SIG-M5 (cell line): Measurements from ENCODE around the gene NAA60.
"Not testable (repeated sequence)": the region's sequence is repeated elsewhere in the genome, so short reads cannot be mapped to it uniquely, and the experiment has no call there.

Source experiments
- DNase-seq: peaks from one replicate; lab custom pipeline; 2025; lab: John Stamatoyannopoulos, UW

The NAA60 gene

DNA sequence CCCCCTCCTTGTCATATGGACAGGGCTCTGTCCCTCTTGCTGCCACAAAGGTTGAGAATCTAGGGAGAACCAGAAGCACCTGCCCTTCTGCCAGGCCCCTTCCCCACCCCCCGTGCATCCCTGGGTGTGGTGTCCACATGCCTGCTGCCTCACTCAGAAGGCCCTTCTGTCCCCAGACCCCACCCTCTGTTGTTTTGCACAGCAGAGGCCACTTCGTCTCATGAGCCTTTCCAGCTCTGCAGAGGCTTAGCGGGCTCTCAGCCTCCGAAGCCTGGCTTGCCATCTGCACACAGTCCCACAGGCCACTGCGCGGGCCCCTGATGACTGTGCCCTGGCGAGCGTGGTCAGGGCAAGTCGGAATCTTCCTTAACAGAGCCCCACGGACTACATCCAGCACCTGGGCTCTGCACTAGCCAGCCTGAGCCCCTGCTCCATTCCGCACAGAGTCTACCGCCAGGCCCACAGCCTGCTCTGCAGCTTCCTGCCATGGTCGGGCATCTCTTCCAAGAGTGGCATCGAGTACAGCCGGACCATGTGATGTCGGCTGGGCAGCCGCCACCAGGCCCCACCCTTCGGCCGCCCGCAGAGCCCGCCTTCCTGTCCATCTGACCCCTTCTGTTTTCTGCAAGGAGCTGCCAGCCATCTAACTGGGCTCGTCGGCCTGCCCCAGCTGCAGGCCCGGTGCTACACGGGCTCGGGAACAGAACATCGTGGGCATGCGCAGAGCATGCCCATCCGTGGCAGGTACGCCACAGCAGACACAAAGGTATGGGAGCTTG is 41.0 kb downstream of the NAA60 start:
- no peak for DNase-seq

DNA sequence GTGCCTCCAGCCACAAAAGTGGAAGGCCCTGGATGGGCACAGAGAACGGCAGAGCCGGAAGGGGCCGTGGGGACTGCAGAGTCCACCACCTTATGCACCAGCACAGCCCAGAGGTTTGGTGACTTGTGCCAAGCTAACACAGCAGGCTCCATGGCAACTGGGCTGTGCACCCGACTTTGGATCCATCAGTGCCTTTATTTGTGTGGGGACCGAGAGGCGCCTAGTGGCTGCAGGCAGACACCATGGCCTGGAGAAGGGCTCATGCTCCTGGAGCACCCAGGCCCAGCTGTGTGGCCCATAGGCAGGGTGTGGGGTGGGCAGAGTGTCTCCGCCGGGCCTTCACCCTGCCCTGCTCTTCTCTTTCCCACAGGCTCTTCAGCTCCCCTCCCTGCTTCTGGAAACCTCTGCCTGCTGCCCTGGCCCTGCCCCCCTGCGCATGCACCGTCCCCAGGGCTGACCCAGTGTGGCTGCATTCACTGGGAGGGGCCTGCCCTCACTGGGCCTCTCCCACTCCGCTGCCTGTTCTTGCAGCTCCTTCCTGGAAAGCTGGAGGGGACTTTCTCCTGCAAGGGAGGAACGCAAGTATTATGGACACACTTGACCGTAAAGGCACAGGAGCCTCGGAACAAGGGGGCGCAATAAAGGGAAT is 41.7 kb downstream of the NAA60 start:
- DNase-seq = no peak

DNA sequence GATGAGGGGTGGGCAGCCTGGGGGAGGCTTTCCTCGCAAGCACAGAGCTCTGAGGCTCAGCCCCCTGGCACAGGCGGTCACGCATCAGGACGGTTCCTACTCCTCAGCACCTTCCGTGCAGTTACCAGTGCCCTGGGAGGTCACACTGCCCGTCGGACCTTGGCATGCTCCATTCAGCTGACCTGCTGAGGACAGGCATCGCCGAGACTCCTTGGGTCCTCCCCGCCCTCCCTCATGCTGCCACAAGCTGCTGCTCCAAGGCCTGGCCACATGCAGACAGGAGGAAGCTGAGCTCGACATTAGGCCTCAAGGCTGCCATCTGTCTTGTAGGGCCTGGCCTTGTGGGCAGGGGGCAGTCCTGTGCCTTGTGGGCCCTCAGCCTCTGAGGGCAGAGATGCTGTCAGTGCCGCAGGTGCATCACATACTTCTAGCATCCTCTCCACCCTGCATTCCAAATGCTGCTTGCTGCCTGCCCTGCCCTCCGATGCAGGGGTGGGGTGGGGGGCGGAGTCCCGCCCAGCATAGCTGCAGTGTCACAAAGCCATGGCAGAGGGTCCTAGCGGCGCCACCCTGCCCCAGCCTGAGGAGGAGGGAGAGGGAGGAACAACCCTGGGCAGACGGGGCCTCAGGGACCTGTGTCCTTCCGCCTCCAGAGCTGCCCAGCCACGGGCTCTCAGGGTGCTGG is 42.5 kb downstream of the NAA60 start:
- DNase-seq = no peak

DNA sequence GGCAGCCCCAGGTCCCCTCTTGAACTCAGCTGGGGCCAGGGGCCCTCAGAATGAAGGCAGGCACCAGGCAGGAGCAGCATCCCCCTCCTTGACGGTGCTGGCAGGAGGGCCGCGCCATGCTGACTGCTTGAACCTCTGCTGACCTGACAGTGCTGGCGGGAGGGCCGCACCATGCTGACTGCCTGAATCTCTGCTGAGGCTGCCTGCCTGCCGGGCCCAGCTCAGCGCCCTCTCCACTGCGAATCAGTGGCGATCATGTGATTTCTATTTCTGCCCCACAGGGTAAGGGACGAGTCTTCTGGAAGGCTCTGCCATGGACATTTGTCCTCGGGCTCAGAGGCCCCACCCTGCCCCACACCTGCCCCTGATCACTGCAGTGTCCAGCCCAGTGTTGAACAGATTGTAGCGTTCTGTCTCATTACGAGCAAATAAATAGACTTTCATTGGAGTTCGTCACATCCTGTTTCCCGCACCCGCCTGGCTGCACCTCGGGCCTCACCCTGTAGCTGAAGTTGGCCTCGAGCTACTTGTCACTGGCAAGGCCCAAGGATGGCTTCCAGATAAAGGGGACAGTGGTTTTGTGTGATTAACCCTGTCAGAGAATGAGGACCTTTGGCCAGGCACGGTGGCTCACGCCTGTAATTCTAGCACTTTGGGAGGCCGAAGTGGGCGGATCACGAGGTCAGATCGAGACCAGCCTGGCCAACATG is 43.2 kb downstream of the NAA60 start:
- DNase-seq = no peak

DNA sequence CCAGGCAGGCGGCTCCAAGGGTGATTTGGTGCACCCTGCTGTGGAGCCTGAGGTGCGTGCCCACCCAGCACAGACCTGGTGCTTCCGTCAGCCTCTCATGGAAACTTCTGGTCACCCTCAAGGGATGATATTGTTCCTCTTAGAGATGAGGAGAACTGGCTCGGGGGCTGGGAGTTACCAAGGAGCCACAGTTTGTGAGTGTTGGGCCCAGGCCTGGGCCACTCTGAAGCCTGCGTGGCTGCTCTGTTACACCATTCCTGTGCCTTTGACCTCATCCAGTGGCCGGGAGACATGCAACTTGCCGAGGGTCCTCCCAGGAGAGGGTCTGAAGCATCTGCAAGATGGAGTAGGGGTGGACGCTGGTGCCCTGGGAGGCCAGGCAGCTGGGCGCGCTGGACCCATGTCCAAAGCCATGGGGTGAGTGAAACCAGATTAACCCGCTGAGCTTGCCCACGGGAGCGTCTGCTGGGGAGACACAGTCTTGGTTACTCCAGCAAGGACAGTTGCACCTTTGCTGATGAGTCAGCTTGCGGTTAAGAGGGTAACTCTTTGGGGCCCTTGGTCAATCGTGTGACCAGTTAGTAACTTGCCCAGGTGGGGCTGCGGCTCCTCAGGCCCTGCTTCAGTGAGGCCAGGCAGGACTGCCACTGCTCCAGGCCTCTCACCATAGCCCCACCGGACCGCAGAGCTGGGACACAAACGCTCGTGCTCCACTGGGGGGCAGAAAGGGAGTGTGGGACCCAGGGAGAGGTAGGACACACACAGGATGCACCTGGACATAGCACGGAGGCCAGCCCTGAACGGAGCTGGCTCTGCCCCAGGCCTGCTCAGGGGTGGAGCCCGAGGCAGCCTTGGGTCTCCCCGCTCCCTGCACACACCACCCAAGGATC is 44.3 kb downstream of the NAA60 start:
- no peak for DNase-seq

DNA sequence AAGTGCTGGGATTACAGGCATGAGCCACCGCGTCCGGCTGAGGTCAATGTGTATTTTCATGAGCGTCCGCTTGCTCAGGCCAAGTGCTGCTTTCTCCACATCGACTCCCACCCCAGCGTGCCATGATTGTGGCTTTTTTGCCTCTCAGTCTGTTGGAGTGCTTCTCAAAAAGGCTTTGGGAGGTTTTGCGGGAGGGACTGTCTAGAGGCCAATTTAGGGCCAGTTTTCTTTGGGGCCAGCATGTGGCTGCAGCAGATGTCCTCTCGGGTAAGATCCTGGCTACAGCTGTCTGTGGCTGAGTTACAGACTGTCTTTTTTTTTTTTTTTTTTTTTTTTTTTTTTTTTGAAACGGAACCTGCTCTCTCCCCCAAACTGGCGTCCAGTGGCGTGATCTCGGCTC is 45.3 kb downstream of the NAA60 start:
- DNase-seq = no peak

DNA sequence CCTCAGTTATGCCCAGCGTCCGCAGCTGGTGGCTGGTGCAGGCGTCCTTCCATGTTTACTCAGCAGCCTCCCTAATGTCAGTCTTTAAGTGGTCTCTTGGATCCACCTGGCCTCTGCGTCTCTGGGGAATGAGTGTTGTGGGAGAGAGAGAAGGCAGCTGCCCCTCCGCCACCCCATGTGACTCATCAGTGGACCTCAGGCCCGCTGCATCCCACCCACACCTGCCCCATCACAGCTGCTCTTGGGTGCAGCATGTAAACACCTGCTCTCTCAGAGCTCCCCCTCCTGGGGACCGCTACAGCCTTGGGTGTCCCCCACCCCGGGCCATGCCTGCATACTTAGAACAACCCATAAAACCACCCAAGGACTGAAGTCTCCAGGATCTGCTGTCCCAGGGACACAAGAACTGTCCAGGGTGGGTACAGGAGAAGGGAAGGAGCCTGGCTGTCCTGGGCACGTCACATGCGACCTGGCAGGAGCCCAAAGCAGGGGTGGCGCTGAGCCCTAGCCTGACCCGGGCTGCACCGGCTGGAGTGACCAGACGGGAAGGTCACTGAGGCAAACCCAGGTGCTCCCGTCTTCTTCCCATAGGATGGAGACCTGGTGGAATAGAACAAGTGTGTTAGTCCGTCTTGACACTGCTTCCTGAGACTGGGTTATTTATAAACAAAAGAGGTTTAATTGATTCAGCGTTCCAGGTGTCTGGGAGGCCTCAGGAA is 47.6 kb downstream of the NAA60 start:
- DNase-seq = no peak

DNA sequence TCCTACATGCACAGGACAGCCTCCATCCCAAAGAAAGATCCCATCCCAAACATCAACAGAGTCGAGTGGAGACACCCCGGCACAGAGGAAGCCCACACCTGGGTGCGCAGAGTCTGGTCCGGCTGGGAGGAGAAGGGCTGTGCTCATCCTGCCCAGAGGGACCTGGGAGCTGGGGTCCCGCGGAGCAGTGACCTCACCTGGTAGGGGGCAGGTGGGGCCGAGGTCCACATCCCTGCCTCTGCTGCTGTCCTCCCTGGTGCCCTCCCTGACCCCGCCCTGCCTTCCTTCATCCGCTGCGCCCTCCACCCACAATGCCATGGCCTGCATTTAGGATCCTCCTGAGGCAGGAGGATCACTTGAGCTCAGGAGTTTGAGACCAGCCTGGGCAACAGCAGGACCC is 48.9 kb downstream of the NAA60 start:
- DNase-seq = no peak

DNA sequence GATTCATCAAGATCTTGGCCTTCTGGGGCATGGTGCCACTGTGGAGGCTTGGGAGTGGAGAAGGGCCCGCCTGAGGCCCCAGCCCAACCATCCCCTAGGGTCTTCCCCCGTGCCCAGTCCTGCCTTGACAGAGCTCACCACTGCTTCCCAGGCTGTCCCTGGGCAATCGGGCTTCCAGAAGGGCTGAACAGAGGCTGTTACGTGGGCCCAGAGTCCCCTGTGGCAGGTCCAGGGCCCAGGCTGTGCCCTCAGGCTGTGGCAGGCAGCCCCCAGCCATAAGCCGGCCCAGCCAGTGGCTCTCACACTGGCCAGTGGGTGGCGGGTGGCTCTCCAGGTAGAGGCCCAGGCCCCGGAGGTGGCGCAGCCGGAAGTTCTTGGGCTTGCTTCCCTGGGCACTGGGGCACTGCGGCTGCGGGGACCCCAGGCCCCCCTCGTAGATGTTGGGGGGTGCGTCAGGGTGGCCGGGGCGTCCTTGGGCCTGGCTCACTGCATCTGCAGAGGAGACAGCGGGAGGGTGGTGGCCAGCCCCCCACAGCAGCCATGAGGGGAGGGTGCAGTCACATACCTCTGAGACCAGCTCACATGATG is 51.0 kb downstream of the NAA60 start:
- DNase-seq = no peak

DNA sequence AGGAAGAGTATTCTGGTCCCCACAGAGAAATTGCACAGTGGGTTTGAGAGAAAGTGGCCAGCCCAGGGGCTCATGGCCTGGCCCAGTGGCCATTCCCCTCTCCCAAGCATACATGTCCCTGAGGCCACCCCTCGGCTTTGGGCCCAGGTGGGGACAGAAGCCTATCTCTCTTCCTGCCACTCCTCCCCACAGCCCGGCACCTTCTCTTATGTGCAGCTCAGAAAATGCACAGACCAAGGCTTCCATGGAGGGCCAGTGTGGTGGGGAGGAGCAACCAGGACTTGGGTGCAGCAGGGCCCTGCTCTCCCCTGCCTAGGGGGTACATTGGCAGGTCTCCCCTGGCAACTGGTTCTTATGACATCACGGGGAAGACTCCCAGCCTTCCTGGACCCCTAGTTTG is 51.7 kb downstream of the NAA60 start, which contains the start of gene C16orf90:
Gene C16orf90, minus strand, starts transcription at position 314 of the 400 bp plus-strand sequence. Its CDS starts 68 bp downstream, at position 246.
- no peak for DNase-seq

DNA sequence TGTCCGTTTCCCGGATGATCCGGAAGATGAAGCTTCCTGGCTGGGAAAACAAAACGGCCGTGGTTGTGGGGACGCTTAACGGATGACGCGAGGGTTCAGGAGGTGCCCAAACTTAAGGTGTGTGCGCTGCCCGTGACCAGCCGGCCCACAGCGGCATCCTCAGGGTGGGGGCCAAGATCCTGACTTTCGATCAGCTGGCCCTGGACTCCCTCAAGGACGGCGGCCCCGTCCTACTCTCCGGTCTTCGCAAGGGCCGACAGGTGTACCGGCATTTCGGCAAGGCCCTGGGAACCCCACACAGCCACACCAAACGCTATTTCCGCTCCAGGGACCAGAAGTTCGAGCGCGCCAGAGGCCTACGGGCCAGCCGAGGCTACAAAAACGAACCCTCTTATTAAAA is 52.9 kb downstream of the NAA60 start:
- no peak for DNase-seq

DNA sequence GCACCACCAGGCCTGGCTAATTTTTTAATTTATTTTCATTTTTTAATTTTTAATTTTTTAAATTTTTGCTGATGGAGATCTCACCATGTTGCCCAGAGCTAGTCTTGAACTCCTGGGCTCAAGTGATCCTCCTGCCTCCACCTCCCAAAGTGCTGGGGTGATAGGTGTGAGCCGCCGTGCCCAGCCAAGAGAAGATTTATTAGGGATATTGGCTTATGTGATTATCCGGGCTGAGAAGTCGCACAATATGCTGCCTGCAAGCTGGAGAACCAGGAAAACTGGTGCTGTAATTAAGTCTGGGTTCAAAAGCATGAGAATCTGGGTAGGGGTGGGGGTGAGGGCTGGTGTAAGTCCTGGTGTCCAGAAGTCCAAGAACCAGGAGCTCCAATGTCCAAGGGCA is 54.3 kb downstream of the NAA60 start:
- DNase-seq = no peak

DNA sequence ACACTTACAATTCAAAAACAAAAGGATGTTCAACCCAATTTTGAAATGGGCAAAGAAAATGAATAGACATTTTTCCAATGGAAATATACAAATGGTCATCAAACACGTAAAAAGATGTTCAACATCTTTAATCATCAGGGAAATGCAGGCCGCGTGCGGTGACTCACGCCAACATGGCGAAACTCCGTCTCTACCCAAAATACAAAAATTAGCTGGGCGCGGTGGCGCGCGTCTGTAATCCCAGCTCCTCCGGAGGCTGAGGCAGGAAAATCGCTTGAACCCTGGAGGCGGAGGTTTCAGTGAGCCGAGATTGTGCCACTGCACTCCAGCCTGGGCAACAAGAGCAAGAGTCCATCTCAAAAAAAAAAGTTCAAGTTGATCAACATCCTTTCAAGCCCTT is 55.5 kb downstream of the NAA60 start:
- no peak for DNase-seq

DNA sequence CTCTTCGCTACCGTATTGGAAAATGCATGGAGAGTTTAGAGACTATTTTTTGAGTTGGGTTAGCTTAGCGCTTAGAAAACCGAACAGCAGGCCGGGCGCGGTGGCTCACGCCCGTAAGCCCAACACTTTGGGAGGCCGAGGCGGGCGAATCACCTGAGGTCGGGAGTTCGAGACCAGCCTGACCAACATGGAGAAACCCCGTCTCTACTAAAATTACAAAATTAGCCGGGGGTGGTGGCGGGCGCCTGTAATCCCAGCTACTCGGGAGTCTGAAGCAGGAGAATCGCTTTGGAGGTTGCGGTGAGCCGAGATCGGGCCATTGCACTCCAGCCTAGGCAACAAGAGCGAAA is 57.9 kb downstream of the NAA60 start:
- not testable (repeated sequence) for DNase-seq

DNA sequence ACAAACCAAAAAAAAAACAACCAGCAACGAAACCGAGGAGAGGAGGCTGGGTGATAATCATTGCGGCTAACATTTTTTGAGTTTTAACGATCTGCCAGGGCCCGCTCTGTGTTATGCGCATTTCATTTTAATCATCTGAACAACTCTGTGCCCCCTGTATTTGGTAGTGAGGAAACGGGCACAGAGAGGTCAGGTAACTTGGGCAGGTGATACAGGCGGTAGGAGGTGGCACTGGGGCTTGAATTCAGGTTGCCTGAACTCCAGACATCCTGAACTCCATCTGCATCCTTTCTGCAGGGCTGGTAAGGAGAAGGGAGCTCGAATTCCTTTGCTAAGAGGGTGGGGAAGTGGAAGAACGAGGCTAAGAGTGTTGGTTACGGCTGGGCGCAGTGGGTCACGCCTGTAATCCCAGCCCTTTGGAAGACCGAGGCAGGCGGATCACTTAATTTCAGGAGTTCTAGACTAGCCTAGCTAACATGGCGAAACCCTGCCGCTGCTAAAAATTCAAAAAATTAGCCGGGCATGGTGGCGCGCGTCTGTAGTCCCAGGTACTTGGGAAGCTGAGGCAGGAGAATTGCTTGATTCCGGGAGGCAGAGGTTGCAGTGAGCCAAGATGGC is 58.4 kb downstream of the NAA60 start:
- no peak for DNase-seq

DNA sequence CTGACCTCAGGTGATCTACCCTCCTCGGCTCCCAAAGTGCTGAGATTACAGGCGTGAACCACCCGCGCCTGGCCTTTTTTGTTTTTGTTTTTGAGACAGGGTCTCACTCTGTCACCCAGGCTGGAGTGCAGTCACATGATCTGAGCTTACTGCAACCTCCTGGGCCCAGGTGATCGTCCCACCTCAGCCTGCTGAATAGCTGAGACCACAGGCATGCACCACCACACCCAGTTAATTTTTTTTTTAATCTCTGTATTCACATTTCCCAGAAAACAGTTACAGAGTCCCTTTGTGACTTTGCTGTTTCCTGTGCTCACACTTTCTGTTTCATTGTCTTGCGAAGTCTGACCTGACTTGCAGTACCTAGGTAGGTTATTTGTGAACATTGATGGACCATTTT is 60.0 kb downstream of the NAA60 start:
- DNase-seq = no peak

DNA sequence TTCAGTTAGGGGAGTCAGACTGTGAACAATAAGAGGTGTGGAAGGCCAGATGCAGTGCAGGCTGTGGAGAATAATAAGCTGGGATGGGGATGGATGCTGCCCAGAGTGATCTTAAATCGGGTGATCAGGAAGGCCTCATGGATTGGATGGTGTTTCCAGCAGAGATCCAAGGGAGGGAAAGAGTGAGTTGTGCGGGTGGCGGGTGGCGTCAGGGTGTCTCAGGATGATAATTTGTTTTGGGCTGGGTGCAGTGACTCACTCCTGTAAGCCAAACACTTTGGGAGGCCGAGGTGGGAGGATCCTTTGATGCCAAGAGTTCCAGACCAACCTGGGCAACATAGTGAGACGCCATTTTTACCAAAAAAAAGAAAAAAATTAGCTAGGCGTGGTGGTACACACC is 65.3 kb downstream of the NAA60 start:
- DNase-seq = no peak

DNA sequence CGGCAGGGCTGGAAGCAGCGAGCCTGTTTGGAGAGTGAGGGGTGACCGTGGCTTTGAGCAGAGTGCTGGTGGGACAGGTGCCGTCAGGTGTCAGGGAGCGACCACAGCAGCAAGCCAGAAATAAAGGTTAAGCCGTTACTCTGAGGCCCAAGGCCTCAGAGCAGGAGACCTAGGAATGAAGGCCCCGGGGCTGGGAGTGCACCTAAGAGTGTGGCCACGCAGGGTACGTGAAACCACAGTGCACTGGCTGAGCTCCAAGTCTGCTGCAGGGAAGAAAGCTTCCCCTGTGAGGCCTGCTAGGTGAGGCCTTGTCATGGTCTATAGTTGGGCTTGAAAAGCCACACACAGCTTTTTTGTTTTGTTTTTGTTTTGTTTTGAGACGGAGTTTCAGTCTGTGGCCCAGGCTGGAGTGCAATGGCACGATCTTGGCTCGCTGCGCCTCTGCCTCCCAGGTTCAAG is 66.0 kb downstream of the NAA60 start:
- DNase-seq = no peak

DNA sequence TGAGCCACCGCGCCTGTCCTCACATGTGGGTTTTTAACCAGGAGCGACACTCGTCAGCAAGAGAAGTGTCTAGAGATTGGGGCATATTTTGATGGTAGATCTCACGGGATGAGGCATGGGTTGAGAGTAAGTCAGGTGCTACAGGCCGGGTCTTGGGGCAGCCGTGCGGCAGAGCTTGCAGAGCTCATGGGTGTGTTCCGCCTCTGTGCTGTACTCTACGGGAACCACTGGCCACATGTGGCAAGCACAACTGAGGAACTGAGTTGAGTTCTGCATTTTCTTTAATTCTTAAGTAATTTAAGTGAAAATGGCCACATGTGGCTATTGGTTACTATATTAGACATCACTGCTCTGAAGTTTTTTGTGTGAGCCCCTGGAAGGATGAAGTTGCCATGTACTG is 66.9 kb downstream of the NAA60 start:
- DNase-seq = no peak
